AG09309 (cell line): ENCODE results near the gene COG8.
"Not testable (repeated sequence)": the region's sequence is repeated elsewhere in the genome, so short reads cannot be mapped to it uniquely, and the experiment has no call there.

Experiments
- DNase-seq: peaks from one replicate; pipeline ENCODE4 v3.0.0-alpha.2; 2010; ENCODE audit warnings: low read depth
- H3K4me3 ChIP-seq: 2 replicates; pipeline ENCODE4 v1.5.1; 2011; ENCODE audit warnings: mild to moderate bottlenecking, low read depth, low read length, moderate library complexity; ENCODE audit not compliant: control insufficient read depth
- TF ChIP-seq, protein P1 (sequence below): IDR thresholded peaks from 2 replicates; pipeline ENCODE4 v1.5.1; 2011; ENCODE audit warnings: mild to moderate bottlenecking, low read depth, low read length, inconsistent platforms; ENCODE audit not compliant: insufficient read depth, control insufficient read depth; ENCODE audit errors: missing control alignments

COG8 gene

DNA sequence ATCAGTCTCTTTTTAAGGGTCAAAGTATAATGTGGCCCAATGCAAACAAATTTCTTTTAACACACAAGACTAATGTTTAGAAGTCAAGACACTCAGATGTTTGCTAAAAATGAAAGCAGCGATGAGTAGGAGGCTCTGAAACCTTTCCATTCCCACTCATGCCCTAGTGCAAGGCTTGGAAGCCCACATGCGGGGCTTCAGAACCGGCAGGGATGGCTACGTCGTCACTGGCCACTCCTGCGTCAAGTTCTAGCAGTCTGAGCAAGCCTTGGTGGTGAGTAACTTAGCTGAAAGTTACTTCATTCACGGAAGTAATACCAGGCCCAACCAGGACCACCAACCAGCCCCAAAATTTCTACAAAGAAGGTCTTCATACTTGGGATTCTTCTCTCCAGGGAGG is 27.1 kb upstream of the COG8 start:
- TF ChIP-seq, protein P1, sequence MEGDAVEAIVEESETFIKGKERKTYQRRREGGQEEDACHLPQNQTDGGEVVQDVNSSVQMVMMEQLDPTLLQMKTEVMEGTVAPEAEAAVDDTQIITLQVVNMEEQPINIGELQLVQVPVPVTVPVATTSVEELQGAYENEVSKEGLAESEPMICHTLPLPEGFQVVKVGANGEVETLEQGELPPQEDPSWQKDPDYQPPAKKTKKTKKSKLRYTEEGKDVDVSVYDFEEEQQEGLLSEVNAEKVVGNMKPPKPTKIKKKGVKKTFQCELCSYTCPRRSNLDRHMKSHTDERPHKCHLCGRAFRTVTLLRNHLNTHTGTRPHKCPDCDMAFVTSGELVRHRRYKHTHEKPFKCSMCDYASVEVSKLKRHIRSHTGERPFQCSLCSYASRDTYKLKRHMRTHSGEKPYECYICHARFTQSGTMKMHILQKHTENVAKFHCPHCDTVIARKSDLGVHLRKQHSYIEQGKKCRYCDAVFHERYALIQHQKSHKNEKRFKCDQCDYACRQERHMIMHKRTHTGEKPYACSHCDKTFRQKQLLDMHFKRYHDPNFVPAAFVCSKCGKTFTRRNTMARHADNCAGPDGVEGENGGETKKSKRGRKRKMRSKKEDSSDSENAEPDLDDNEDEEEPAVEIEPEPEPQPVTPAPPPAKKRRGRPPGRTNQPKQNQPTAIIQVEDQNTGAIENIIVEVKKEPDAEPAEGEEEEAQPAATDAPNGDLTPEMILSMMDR, result no peak
- no peak overlapping the region for H3K4me3 ChIP-seq
- no peak for DNase-seq

DNA sequence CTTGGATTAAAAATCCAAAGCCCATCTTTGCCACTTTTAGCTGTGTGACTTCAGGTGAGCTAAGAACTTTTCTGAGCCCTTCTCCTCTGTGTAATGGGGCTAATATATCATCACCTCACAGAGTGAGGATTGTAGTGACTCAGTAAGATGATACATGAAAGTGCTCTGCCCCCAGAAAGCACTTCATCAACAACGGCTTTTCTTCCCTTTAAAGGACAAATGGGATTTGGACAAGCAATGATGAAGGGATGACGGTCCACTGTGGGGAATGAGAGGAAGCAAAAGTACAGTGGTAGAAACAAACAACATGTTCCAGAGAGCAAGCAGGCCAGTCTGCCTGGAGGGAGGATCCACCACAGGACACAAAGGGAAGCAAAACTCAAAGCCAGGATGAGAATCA is 26.5 kb upstream of the COG8 start:
- no peak overlapping the region for H3K4me3 ChIP-seq
- TF ChIP-seq, protein P1, result no peak
- DNase-seq, result no peak

DNA sequence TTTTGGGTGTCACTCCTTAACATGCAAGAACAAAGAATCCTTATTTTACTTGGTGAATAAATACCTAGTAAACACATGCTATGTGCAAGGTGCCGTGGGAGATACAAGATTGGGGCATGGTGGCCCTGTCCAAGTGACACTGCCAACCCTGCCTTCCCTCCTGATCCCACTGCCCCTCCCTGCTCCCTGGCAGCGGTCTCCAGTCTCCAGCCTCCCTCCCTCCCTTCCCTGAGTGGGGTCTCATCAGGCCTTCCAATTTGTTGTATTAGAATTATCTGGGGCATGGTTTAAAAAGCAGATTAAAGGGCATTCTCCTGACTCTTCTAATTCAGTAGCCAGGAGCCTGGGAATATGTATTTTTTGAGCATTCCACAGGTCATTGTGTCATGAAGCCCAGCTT is 24.7 kb upstream of the COG8 start:
- no peak for DNase-seq
- no peak overlapping the region for H3K4me3 ChIP-seq
- TF ChIP-seq, protein P1, result no peak

DNA sequence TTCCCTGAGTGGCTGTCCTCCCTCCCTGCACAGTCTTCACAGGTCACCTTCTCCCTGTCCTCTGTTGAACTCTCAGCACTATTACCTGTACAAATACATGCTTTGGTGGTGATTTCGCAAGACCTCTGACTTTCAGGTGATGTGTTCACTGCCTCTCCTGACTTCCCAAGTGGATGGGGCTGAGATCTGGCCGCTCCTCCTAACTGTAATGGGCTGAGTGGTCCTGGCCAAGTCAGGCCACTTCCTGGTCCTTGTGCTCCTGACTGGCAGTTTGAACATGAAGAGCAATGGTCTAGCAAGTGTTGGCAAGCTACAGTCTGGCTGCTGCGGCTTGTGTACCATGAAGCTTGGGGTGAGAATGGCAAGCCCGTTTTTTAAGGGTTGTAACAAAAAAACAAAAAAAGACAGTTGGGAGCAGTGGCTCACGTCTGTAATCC is 23.9 kb upstream of the COG8 start:
- TF ChIP-seq, protein P1, result no peak
- DNase-seq, result no peak
- no peak overlapping the region for H3K4me3 ChIP-seq

DNA sequence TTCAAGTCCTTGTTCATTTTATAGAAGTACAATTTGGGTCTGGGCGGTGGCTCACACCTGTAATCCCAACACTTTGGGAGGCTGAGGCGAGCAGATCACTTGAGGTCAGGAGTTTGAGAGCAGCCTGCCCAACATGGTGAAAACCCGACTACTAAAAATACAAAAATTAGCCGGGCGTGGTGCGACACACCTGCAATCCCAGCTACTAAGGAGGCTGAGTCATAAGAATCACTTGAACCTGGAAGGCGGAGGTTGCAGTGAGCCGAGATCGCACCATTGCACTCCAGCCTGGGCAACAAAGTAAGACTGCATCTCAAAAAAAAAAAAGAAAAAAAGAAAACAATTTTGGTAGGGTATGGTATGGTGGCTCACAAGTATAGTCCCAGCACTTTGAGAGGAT is 20.7 kb upstream of the COG8 start:
- not testable (repeated sequence) for DNase-seq

DNA sequence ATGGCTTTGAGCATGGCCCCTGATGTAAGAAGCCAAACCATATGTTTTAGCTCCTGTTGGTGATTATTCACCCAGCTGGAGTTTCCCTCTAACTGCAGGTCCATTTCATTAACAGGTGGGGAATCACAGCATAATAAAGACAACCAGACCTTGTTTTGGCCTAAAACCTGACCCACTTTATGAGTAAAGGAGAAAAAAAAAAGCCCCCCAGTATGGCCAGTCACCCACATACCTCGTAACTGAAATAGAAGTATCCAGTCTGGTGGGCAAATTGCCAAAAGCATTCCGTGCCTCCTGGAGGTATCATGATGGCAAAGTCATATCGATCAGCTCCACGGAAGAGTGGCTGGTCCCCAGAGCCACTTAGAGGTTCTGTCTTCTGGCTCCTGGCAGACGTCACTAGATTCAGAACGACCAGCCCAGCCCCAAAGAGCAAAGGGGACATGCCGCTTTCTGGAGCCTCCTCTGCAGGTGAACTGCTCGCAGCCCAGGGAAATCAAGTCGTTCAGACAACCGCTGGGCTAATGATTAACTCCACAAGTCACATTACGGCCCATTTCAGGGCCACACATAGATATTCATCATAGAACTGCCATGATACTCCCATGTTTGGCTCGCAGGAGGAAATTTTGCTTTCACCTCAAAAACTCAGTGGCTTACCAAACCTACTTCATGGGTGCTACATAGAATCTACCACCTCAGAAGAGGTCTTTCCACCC is 12.1 kb upstream of the COG8 start, which contains the start of gene TMED6:
TMED6 (minus strand) TSS at position 478 of the 719 bp plus-strand sequence; CDS start at position 445, 33 bp downstream.
- DNase-seq, result no peak
- TF ChIP-seq, protein P1, result no peak

More for the DNA sequence above, 20.7 kb upstream of the COG8 start:
- H3K4me3 ChIP-seq, result not testable (repeated sequence)

DNA sequence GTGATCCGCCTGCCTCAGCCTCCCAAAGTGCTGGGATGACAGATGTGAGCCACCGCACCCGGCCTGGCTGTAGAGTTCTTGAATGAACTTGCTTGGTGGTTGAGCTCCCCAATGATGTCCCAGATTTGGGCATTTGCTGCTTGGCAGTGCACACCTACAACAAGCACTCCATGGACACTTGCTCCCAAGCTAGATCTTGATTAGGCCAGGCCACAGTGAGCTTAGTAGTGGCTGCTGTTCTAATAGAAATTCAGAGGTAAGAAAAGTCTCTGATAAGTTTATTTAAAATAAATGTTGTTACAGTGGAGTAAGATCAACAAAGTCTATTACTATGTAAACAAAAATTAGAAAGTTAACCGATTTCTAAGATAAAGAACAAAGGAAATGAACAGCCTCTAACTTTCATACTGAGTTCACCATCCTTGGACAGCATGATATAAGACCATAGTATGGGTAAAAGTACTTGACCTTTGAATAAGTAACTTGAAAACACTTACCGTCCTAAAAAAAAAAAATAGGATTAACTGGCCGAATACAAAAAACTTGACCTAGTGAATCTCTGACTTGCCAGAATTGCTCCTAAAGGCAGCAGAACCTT is 11.3 kb upstream of the COG8 start:
- TF ChIP-seq, protein P1, result no peak
- no peak overlapping the region for H3K4me3 ChIP-seq
- no peak for DNase-seq

More for the DNA sequence above, 12.1 kb upstream of the COG8 start, which contains the start of gene TMED6:
- H3K4me3 ChIP-seq, result no peak within 1 kb of the TSS
